DOHH2 (cell line): Measurements from ENCODE around the gene XRCC3.

Experiments used
- H3F3A ChIP-seq: fragments of 200-600 bp; sonication (generic), shearing (Covaris generic); 2 replicates; pipeline ENCODE4 v1.6.0; 2016; ENCODE audit warnings: antibody characterized with exemption, mild to moderate bottlenecking; ENCODE audit not compliant: control insufficient read depth, insufficient read depth
- H3K27ac ChIP-seq: fragments of 200-600 bp; sonication (generic); 2 replicates; pipeline ENCODE4 v1.5.1; 2014; ENCODE audit warnings: low read depth, mild to moderate bottlenecking, low read length, moderate library complexity
- H3K27me3 ChIP-seq: fragments of 200-600 bp; sonication (generic); 2 replicates; pipeline ENCODE4 v1.6.1; 2014; ENCODE audit warnings: mild to moderate bottlenecking, low read length, mixed read lengths; ENCODE audit not compliant: control insufficient read depth
- H3K36me3 ChIP-seq: fragments of 200-600 bp; sonication (generic); 2 replicates; pipeline ENCODE4 v1.6.1; 2014; ENCODE audit warnings: mild to moderate bottlenecking, low read length, moderate library complexity, mixed read lengths; ENCODE audit not compliant: control insufficient read depth
- H3K4me1 ChIP-seq: fragments of 200-600 bp; sonication (generic); 2 replicates; pipeline ENCODE4 v1.6.1; 2014; ENCODE audit warnings: mild to moderate bottlenecking, low read length, mixed read lengths; ENCODE audit not compliant: control insufficient read depth
- H3K4me2 ChIP-seq: fragments of 200-600 bp; sonication (generic); 2 replicates; pipeline ENCODE4 v1.6.0; 2014; ENCODE audit warnings: mild to moderate bottlenecking, low read length, moderate library complexity
- H3K4me3 ChIP-seq: fragments of 200-600 bp; sonication (generic); 2 replicates; pipeline ENCODE4 v1.5.1; 2014; ENCODE audit warnings: mild to moderate bottlenecking, low read length, mixed read lengths
- H3K79me2 ChIP-seq: fragments of 200-600 bp; sonication (generic); 2 replicates; pipeline ENCODE4 v1.6.1; 2014; ENCODE audit warnings: mild to moderate bottlenecking, low read length, mixed read lengths; ENCODE audit not compliant: control insufficient read depth
- H3K9me2 ChIP-seq: fragments of 200-600 bp; sonication (generic); replicated peaks from 2 replicates; pipeline ENCODE4 v1.6.1; 2014; ENCODE audit warnings: mild to moderate bottlenecking, low read length, mixed read lengths; ENCODE audit not compliant: control insufficient read depth
- H3K9me3 ChIP-seq: fragments of 200-600 bp; sonication (generic); 2 replicates; pipeline ENCODE4 v1.6.1; 2014; ENCODE audit warnings: antibody characterized with exemption, low read length, mixed read lengths; ENCODE audit not compliant: control insufficient read depth, insufficient read depth
- H4K20me1 ChIP-seq: fragments of 200-600 bp; sonication (generic); 2 replicates; pipeline ENCODE4 v1.6.0; 2014; ENCODE audit warnings: low read depth, mild to moderate bottlenecking, antibody characterized with exemption, low read length, moderate library complexity; ENCODE audit not compliant: control insufficient read depth, insufficient read depth
- EZH2phosphoT487 ChIP-seq: fragments of 200-600 bp; sonication (generic); IDR thresholded peaks from 2 replicates; pipeline ENCODE4 v1.6.1; 2017; ENCODE audit warnings: borderline replicate concordance, mild to moderate bottlenecking, antibody characterized with exemption, low read length, moderate library complexity, mixed read lengths
- TF ChIP-seq, protein P1 (sequence below): fragments of 200-600 bp; sonication (generic); IDR thresholded peaks from one replicate; pipeline ENCODE4 v1.5.1; 2014; ENCODE audit warnings: antibody characterized with exemption, mild to moderate bottlenecking, low read depth, low read length; ENCODE audit not compliant: poor library complexity, severe bottlenecking

The XRCC3 gene

DNA sequence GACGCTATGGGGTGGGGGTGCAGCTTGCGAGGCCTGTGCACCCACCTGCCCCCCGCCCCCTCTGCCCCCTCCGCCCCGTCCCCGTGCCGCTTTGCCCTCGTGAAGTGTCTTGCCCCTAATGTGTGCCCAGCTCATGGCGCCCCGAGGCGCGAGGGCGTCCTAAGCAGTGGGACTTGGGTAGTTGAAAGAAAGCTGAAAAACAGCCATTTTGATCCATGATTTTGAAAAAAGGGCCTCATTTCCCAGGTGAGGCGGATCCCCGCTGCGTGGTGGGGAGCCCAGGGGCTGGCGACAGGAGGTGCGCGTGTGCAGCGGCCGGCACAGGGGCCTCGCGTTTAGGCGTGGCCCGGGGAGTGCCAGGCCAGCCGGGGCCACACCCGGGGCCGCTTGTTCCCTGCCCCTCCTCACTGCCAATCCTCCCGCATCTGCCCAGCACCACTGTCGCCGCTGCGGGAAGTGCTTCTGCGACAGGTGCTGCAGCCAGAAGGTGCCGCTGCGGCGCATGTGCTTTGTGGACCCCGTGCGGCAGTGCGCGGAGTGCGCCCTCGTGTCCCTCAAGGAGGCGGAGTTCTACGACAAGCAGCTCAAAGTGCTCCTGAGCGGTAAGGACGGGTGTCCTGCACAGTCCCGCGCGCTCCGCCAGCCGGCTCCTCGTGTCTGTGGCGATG is 12.2 kb upstream of the XRCC3 start:
- Histone ChIP-seq H3K9me3 (no peaks in the 10 kb centered on the region), H3K36me3 (peaks cover 18% of the 10 kb centered on the region), H3K79me2 (peaks cover 10% of the 10 kb centered on the region; the same call in 1 of the 2 replicates), H3K4me2 (no peak overlapping the region), H3K9me2 (no peaks in the 10 kb centered on the region), H3K4me1 (no peaks in the 10 kb centered on the region), H3F3A (no peaks in the 10 kb centered on the region), H4K20me1 (no peaks in the 10 kb centered on the region), H3K27me3 (no peaks in the 10 kb centered on the region), H3K27ac (no peak overlapping the region), H3K4me3 (no peak overlapping the region)
- TF ChIP-seq EZH2phosphoT487 = no peak
- TF ChIP-seq, protein P1, sequence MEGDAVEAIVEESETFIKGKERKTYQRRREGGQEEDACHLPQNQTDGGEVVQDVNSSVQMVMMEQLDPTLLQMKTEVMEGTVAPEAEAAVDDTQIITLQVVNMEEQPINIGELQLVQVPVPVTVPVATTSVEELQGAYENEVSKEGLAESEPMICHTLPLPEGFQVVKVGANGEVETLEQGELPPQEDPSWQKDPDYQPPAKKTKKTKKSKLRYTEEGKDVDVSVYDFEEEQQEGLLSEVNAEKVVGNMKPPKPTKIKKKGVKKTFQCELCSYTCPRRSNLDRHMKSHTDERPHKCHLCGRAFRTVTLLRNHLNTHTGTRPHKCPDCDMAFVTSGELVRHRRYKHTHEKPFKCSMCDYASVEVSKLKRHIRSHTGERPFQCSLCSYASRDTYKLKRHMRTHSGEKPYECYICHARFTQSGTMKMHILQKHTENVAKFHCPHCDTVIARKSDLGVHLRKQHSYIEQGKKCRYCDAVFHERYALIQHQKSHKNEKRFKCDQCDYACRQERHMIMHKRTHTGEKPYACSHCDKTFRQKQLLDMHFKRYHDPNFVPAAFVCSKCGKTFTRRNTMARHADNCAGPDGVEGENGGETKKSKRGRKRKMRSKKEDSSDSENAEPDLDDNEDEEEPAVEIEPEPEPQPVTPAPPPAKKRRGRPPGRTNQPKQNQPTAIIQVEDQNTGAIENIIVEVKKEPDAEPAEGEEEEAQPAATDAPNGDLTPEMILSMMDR = no peak

DNA sequence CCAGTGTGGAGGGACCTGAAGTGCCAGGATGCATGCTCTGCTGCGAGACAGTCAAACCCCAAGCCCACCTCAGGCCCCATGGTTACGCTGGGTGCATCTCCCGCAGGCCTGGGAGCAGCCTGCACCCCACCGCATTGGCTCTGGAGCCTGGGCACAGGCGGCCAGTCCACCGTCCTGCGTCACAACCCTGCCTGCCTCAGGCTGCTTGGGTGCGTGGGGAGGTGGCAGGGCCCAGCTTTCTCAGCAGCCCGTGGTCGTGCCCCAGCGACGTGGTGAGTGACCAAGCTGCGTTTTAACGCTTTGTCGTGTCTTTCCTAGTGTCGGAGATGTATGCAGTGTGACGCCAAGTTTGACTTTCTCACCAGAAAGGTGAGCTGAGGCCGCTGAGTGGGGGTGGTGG is 11.2 kb upstream of the XRCC3 start:
- peaks cover 18% of the 10 kb centered on the region for H3K36me3 ChIP-seq
- H3K27ac ChIP-seq = no peak overlapping the region
- H3K27me3 ChIP-seq = no peaks in the 10 kb centered on the region
- no peaks in the 10 kb centered on the region for H3K9me3 ChIP-seq
- no peak overlapping the region for H3K4me3 ChIP-seq
- no peak for TF ChIP-seq EZH2phosphoT487
- TF ChIP-seq, protein P1 = no peak
- H3K4me1 ChIP-seq = no peaks in the 10 kb centered on the region
- H3F3A ChIP-seq = no peaks in the 10 kb centered on the region
- no peaks in the 10 kb centered on the region for H4K20me1 ChIP-seq
- no peaks in the 10 kb centered on the region for H3K9me2 ChIP-seq
- H3K4me2 ChIP-seq = no peak overlapping the region
- H3K79me2 ChIP-seq = peaks cover 14% of the 10 kb centered on the region

DNA sequence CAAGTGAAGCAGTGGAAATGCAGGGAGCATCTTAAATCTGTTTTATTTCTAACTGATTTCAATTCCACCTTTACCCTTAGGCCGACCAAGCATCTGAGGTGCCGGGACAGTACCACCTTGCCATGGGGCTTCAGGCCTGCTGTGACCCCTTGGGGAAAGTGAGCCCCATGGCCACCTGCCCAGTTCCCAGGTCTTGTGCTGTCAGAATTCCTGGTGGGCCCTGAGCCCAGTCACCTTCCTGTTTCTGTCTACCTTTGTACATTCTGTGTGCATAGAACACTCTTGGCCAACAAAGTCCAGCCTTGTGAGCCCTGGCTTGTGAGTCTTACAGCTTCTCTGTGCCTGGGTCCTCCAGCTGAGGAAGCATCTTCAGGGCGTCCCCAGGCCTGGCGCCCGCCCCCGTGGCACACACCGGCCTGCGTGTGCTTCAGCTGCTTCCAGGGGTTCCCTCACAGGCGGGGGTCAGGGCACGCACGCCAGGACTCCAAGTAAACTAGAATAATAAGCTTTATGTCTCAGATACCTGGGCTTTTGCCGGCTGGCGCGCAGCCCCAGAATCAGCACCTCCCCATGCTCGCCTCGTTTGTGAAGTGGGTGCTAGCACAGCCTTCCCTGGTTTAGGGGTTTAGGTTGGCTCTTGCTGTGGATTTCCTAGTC is 10.6 kb upstream of the XRCC3 start:
- Histone ChIP-seq H3K9me2 (no peaks in the 10 kb centered on the region), H3K4me2 (no peak overlapping the region), H3K4me1 (no peaks in the 10 kb centered on the region), H4K20me1 (no peaks in the 10 kb centered on the region), H3K36me3 (peaks cover 18% of the 10 kb centered on the region), H3K9me3 (no peaks in the 10 kb centered on the region), H3K27me3 (no peaks in the 10 kb centered on the region), H3K4me3 (no peak overlapping the region), H3F3A (no peaks in the 10 kb centered on the region), H3K27ac (no peak overlapping the region), H3K79me2 (peaks cover 20% of the 10 kb centered on the region)
- TF ChIP-seq, protein P1 = no peak
- TF ChIP-seq EZH2phosphoT487 = no peak
